Keratinocyte (primary cell): ENCODE measurements around the gene SMAD6. TPM values are rescaled to one million over a fixed set of nuclear protein-coding genes. Genes with fewer than 3 reads are reported as not detected.

Experiments
- DNase-seq: peaks from one replicate; pipeline ENCODE4 v3.0.0-alpha.2; 2011; ENCODE audit warnings: low read depth, missing footprints, low spot score
- FAIRE-seq: peaks from 2 replicates; lab custom pipeline; 2011; peaks lifted over from hg19 to GRCh38; lab: Jason Lieb, UNC
- H2AFZ ChIP-seq: 2 replicates; pipeline ENCODE4 v1.6.0; 2012; ENCODE audit warnings: low read length, control low read depth, inconsistent platforms; ENCODE audit not compliant: control insufficient read depth
- H3K27ac ChIP-seq: 2 replicates; pipeline ENCODE4 v1.5.1; 2011; ENCODE audit warnings: low read length; ENCODE audit not compliant: control insufficient read depth, insufficient read depth
- H3K27me3 ChIP-seq: 3 replicates; pipeline ENCODE4 v1.6.0; 2011; ENCODE audit warnings: low read length; ENCODE audit not compliant: control insufficient read depth, insufficient read depth; ENCODE audit errors: extremely low read depth
- H3K36me3 ChIP-seq, 2 experiments: 2 replicates in 1 of 2; 3 replicates in 1 of 2; pipeline ENCODE4 v1.5.1; 2011; ENCODE audit warnings: low read length in 2 of 2, mild to moderate bottlenecking in 1 of 2; ENCODE audit not compliant: control insufficient read depth in 2 of 2, insufficient read depth in 2 of 2; ENCODE audit errors: extremely low read depth in 1 of 2
- H3K4me1 ChIP-seq: 3 replicates; pipeline ENCODE4 v1.5.1; 2011; ENCODE audit warnings: low read length; ENCODE audit not compliant: control insufficient read depth, insufficient read depth; ENCODE audit errors: extremely low read depth
- H3K4me2 ChIP-seq: 3 replicates; pipeline ENCODE4 v1.6.0; 2011; ENCODE audit warnings: low read depth, low read length; ENCODE audit not compliant: control insufficient read depth, insufficient read depth; ENCODE audit errors: extremely low read depth
- H3K4me3 ChIP-seq, 3 experiments: fragments of 200-600 bp in 1 of 3; sonication (generic) in 1 of 3; 2 replicates in 2 of 3; 3 replicates in 1 of 3; pipeline ENCODE4 v1.5.1; 2011 to 2016; ENCODE audit warnings: low read length in 3 of 3, mild to moderate bottlenecking in 3 of 3, control low read depth in 2 of 3, inconsistent platforms in 1 of 3, low read depth in 1 of 3, mixed read lengths in 1 of 3, mixed run types in 1 of 3, moderate library complexity in 1 of 3; ENCODE audit not compliant: control insufficient read depth in 2 of 3, insufficient read depth in 2 of 3; ENCODE audit errors: extremely low read depth in 1 of 3
- H3K79me2 ChIP-seq: 2 replicates; pipeline ENCODE4 v1.6.0; 2012; ENCODE audit warnings: low read length; ENCODE audit not compliant: control insufficient read depth, insufficient read depth
- H3K9ac ChIP-seq: 3 replicates; pipeline ENCODE4 v1.6.0; 2011; ENCODE audit warnings: low read length; ENCODE audit not compliant: control insufficient read depth, insufficient read depth; ENCODE audit errors: extremely low read depth
- H3K9me1 ChIP-seq: 3 replicates; pipeline ENCODE4 v1.6.0; 2011; ENCODE audit warnings: low read length; ENCODE audit not compliant: control insufficient read depth, insufficient read depth; ENCODE audit errors: extremely low read depth
- H3K9me3 ChIP-seq: 2 replicates; pipeline ENCODE4 v1.5.1; 2012; ENCODE audit warnings: low read depth, low read length; ENCODE audit not compliant: control insufficient read depth
- H4K20me1 ChIP-seq: 3 replicates; pipeline ENCODE4 v1.6.0; 2011; ENCODE audit warnings: low read length; ENCODE audit not compliant: control insufficient read depth, insufficient read depth; ENCODE audit errors: extremely low read depth
- EZH2 ChIP-seq: IDR thresholded peaks from one replicate; pipeline ENCODE4 v1.6.1; 2012; ENCODE audit warnings: inconsistent platforms, mild to moderate bottlenecking, low read length, moderate library complexity
- dilution Hi-C: fragments of 300-500 bp; cut with MboI; formaldehyde crosslinking; loops from one replicate; pipeline ENCODE4 v1.7.0; 2020; ENCODE audit warnings: low sequenced_read_pairs; ENCODE audit not compliant: extremely low pct_ligation_motif_present
- polyA plus RNA-seq, 5 experiments: library from polyadenylated mRNA; depleted of rRNA in 3 of 5; stranded (reverse) in 3 of 5; stranded (forward) in 1 of 5; unstranded in 1 of 5; fragments of >200 nt; gene quantifications; 1 replicate in 1 of 5; 2 replicates in 3 of 5; 3 replicates in 1 of 5; pipeline versions ENCODE4 v1.2.1 to v1.2.3, GENCODE V29; 2011 to 2012; ENCODE audit warnings: missing spikeins in 2 of 5, low read depth in 1 of 5, low replicate concordance in 1 of 5
- TF ChIP-seq, protein P1 (sequence below), 3 experiments: IDR thresholded peaks in 1 of 3; conservative IDR thresholded peaks in 1 of 3; optimal IDR thresholded peaks in 1 of 3; 2 replicates in 2 of 3; 3 replicates in 1 of 3; pipeline versions ENCODE3 to v1.5.1; 2011; ENCODE audit warnings: low read length in 3 of 3, mild to moderate bottlenecking in 3 of 3, moderate library complexity in 2 of 3, control low read depth in 1 of 3, inconsistent platforms in 1 of 3; ENCODE audit not compliant: insufficient read depth in 2 of 3; ENCODE audit errors: extremely low read depth in 1 of 3

The SMAD6 gene
- polyA plus RNA-seq, 1 donor (not counting 4 experiments of a cell fraction or from before 2014, with no cell fraction given), result 0.03 TPM

DNA sequence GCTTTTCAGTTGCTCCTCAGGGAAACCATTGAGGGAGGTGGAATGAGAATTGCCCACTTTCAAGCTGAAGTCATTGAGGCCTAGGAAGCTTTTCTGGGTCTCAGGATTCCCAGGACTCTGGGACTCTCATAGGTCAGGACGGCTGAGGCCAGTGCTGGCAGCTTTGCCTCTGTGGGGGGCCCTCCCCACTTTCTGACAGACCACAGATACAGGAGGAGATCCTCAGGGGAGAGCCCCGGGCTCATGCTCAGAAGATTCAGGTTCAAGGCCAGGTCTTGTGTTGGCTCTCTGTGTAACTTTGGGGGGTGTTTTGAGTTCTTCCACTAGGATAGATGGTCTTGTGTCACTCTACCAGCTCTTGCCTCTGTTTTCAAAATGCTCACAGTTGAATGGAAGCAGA, 50.0 kb downstream of the SMAD6 start:
- dilution Hi-C loops, result no loop called here
- Histone ChIP-seq H3K27me3 (peaks cover 21% of the 10 kb centered on the region), H3K36me3 (no peaks in the 10 kb centered on the region), H3K27ac (no peak overlapping the region), H3K9me3 (peaks cover 7% of the 10 kb centered on the region), H3K4me2 (no peak overlapping the region), H3K9me1 (no peaks in the 10 kb centered on the region), H3K4me1 (no peaks in the 10 kb centered on the region), H4K20me1 (no peaks in the 10 kb centered on the region), H2AFZ (no peak overlapping the region), H3K9ac (no peak overlapping the region), H3K79me2 (no peaks in the 10 kb centered on the region), H3K4me3 (no peak overlapping the region)
- TF ChIP-seq, protein P1, sequence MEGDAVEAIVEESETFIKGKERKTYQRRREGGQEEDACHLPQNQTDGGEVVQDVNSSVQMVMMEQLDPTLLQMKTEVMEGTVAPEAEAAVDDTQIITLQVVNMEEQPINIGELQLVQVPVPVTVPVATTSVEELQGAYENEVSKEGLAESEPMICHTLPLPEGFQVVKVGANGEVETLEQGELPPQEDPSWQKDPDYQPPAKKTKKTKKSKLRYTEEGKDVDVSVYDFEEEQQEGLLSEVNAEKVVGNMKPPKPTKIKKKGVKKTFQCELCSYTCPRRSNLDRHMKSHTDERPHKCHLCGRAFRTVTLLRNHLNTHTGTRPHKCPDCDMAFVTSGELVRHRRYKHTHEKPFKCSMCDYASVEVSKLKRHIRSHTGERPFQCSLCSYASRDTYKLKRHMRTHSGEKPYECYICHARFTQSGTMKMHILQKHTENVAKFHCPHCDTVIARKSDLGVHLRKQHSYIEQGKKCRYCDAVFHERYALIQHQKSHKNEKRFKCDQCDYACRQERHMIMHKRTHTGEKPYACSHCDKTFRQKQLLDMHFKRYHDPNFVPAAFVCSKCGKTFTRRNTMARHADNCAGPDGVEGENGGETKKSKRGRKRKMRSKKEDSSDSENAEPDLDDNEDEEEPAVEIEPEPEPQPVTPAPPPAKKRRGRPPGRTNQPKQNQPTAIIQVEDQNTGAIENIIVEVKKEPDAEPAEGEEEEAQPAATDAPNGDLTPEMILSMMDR (optimal IDR thresholded peaks at IDR 0.05 in 1 of 3, IDR thresholded peaks at IDR 0.05 in 1 of 3, conservative IDR thresholded peaks at IDR 0.05 in 1 of 3; ENCODE audit: extremely low read depth in 1 of 3, insufficient read depth in 2 of 3, low read length in 3 of 3), result no peak
- TF ChIP-seq EZH2, result no peak
- DNase-seq (no peak), FAIRE-seq (no peak)

DNA sequence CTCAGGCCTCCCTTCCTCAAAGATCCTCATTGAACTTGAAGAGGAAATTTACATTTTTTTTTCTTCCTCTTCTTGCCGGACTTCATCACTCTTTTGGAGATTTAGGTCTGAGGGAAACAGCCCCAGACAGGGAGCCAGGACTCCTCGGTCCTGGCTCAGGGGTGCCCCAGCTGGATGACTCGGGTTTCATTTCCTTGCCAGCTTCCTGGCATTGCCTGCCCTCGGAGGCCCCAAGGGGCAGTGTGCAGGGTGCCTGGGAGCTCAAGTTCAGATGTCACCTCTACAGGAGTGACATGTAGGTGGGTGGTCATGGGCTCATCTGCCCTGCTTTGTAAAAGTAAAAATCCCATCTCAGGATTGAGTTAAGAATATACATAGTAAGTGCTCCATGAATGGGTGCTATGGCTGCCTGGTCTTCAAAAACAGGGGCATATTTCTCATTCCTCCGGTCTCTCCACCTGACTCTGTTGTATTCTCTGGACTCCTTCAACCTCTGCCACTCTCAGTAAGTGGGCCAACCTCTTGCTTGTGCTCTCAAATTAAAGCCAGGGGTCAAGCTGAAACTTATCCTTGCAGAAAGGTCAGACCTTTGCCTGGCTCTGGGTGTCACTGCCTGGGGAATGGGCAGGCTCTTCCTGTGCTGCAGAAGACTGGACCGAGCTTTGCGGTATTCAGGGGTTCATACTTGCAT, 51.8 kb downstream of the SMAD6 start:
- Histone ChIP-seq H3K9me1 (no peaks in the 10 kb centered on the region), H3K4me3 (no peak overlapping the region), H3K9me3 (peaks cover 7% of the 10 kb centered on the region), H3K79me2 (no peaks in the 10 kb centered on the region), H3K36me3 (no peaks in the 10 kb centered on the region), H3K27me3 (peaks cover 30% of the 10 kb centered on the region), H3K9ac (no peak overlapping the region), H3K27ac (no peak overlapping the region), H4K20me1 (no peaks in the 10 kb centered on the region), H3K4me1 (peaks cover 3% of the 10 kb centered on the region), H2AFZ (no peak overlapping the region), H3K4me2 (no peak overlapping the region)
- DNase-seq (no peak), FAIRE-seq (no peak)
- TF ChIP-seq EZH2, result no peak
- TF ChIP-seq, protein P1 (optimal IDR thresholded peaks at IDR 0.05 in 1 of 3, IDR thresholded peaks at IDR 0.05 in 1 of 3, conservative IDR thresholded peaks at IDR 0.05 in 1 of 3; ENCODE audit: extremely low read depth in 1 of 3, insufficient read depth in 2 of 3, low read length in 3 of 3), result no peak
- dilution Hi-C loops, result no loop called here
